HG03060 (cell line): ENCODE results near the gene CLEC16A.

ENCODE experiments used
- ATAC-seq: cut with Tn5 transposase; IDR thresholded peaks from one replicate; pipeline ENCODE4 v1.9.1; 2021; ENCODE audit warnings: low read depth, moderate number of reproducible peaks; ENCODE audit not compliant: unreplicated experiment

The CLEC16A gene

GRCh38 chr16:11181899-11182279, 237.5 kb downstream of the CLEC16A start:
- no peak for ATAC-seq

GRCh38 chr16:11182411-11182810, 238.0 kb downstream of the CLEC16A start:
- no peak for ATAC-seq

GRCh38 chr16:11183035-11183812, 238.9 kb downstream of the CLEC16A start:
- peak; percentile 51 for ATAC-seq

GRCh38 chr16:11183951-11184350, 239.6 kb downstream of the CLEC16A start:
- ATAC-seq = no peak

- no peak for ATAC-seq
These were observed 243.2 kb downstream of the CLEC16A start for GRCh38 chr16:11187522-11188023.

- no peak for ATAC-seq
These were observed 244.7 kb downstream of the CLEC16A start for GRCh38 chr16:11188801-11189740.

- ATAC-seq = no peak
These were observed 246.5 kb downstream of the CLEC16A start for GRCh38 chr16:11190588-11191560.

- ATAC-seq = no peak
These were observed 247.3 kb downstream of the CLEC16A start for GRCh38 chr16:11191665-11192064.

- ATAC-seq = no peak
These were observed 249.1 kb downstream of the CLEC16A start for GRCh38 chr16:11193494-11193893.

GRCh38 chr16:11194913-11195312, 250.5 kb downstream of the CLEC16A start:
- ATAC-seq = no peak

- ATAC-seq = no peak
These were observed 252.0 kb downstream of the CLEC16A start for GRCh38 chr16:11196286-11196828.

- ATAC-seq = no peak
These were observed 254.0 kb downstream of the CLEC16A start for GRCh38 chr16:11198375-11198774.

GRCh38 chr16:11198828-11199227, 254.5 kb downstream of the CLEC16A start:
- no peak for ATAC-seq

GRCh38 chr16:11200592-11200991, 256.2 kb downstream of the CLEC16A start:
- ATAC-seq = no peak

- ATAC-seq = no peak
These were observed 257.3 kb downstream of the CLEC16A start for GRCh38 chr16:11201498-11202259.

- ATAC-seq = no peak
These were observed 258.1 kb downstream of the CLEC16A start for GRCh38 chr16:11202260-11203091.

- no peak for ATAC-seq
These were observed 258.8 kb downstream of the CLEC16A start for GRCh38 chr16:11203111-11203623.

GRCh38 chr16:11204513-11205047, 260.2 kb downstream of the CLEC16A start:
- ATAC-seq = no peak
